ENCODE measurements around the gene TTPAL.

DNA sequence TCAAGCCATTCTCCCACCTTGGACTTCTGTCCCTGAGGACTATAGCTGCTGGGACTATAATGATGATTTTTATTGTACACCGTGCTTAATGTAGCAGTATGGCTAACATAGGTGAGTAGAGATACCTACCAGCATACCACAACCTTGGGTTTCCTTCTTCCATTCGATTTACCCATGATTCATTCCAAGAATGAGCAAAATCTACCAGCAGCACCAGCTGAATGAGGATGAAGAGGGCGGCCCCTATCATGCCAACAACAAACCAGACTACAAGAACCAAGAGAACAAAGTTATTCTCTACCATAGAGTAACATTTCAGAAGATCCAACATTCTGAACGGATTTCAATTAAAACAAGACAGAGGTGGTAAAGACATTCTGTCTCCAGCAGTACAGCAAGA, 34.1 kb downstream of the TTPAL start:
- TF ChIP-seq FOXM1 (IDR thresholded peaks at IDR 0.05; ENCODE audit: borderline replicate concordance), result no peak
- no peak for TF ChIP-seq SUZ12 (IDR thresholded peaks at IDR 0.05)
- no peak for TF ChIP-seq SP1 (IDR thresholded peaks at IDR 0.05)
- no peak for TF ChIP-seq BHLHE40 (IDR thresholded peaks at IDR 0.05; ENCODE audit: borderline replicate concordance)
- TF ChIP-seq, protein P1, sequence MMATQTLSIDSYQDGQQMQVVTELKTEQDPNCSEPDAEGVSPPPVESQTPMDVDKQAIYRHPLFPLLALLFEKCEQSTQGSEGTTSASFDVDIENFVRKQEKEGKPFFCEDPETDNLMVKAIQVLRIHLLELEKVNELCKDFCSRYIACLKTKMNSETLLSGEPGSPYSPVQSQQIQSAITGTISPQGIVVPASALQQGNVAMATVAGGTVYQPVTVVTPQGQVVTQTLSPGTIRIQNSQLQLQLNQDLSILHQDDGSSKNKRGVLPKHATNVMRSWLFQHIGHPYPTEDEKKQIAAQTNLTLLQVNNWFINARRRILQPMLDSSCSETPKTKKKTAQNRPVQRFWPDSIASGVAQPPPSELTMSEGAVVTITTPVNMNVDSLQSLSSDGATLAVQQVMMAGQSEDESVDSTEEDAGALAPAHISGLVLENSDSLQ (IDR thresholded peaks at IDR 0.05), result no peak
- TF ChIP-seq TARDBP (IDR thresholded peaks at IDR 0.05), result no peak

Data from HEK293T (cell line).